Activated CD8-positive, alpha-beta memory T cell treated with anti-CD3 and anti-CD28 coated beads, Interleukin-2, amount 50 U/mL, for 4 hours (primary cell): ENCODE results near the gene IFT122.

Experiments used
- DNase-seq: peaks from one replicate; pipeline ENCODE4 v3.0.0-alpha.2; 2020

IFT122 gene

GRCh38 chr3:129562803-129563202, 122.8 kb downstream of the IFT122 start:
- DNase-seq: no peak

DNA sequence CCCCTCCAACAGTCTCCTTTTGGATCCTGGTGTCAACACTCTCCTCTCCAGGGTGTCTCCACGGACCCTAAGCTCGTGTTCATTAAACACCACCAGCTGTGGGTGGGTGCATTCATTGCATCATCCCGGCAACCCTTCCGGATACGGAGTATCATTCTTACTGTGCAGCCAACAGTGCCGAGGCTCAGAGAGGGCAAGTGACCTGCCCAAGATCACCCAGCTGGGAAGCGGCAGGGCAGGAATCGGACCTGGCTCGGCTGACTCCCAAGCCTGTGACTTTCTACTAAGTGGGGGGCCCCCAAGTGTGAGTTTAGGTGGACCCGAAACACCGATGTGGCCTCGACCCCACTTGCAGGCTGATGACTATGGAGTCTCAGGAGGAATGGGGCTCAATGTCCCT, 123.3 kb downstream of the IFT122 start:
- no peak for DNase-seq

DNA sequence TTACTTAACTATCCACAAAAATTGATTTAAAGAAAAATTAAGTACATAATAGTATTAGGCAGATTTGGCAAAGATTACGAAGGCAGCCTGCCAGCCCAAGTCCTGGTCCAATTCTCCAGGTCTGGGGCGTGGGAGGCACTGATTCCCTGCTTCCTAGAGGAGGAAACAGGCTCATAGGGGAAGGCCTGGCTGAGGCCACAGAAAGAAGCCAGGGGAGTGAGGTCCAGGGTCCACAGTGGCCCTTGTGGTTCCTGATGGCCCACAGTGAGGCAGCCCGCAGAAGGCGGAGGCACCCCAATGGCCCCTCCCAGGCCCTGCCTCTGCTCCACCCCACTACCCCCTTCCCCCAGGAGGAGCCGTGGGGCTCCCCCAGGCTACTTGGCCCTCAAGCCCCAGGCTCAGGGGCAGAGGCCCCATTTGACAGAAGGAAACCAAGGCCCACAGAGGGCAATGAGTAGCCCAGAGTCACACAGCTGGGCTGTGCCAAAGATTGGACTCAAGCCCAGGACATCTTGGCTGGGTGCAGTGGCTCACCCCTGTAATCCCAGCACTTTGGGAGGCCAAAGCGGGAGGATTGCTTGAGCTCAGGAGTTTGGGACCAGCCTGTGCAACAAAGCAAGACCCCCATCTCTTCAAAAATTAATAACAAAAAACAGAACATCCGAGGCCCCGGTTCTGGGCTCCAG, 124.0 kb downstream of the IFT122 start:
- DNase-seq: no peak

DNA sequence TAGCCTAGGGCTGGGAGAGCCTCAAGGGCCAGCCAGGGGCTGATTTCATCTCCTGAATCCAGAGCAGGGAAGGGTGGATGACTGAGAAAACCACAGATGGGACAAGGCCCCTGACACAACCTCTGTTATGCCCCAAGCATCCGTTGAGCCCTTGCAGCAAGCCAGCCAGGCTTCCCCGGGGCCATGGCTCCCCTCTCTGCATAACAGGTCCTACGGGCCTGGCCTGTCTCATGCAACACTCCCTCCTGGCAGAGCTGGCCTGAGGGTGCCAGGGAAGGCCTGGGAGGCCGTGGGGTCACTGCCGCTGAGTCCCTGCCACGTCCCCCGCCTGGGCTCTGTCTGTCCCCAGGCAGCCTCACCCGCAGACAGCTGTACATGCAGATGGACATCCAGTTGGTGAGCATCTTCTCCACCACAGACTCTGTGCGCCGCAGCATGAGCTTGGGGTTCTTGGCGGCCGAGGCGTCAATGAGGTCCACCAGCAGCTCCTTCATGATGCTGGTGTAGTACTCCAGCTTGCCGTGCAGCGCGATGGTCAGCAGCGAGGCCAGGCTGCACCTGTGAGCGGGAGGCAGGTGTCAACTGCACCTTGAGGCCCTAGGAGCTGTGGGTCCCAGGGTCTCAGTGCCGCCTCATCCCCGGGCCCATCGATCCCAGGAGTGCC, 125.1 kb downstream of the IFT122 start:
- DNase-seq: no peak

- DNase-seq: no peak
These were observed 125.9 kb downstream of the IFT122 start for GRCh38 chr3:129565902-129566301.

DNA sequence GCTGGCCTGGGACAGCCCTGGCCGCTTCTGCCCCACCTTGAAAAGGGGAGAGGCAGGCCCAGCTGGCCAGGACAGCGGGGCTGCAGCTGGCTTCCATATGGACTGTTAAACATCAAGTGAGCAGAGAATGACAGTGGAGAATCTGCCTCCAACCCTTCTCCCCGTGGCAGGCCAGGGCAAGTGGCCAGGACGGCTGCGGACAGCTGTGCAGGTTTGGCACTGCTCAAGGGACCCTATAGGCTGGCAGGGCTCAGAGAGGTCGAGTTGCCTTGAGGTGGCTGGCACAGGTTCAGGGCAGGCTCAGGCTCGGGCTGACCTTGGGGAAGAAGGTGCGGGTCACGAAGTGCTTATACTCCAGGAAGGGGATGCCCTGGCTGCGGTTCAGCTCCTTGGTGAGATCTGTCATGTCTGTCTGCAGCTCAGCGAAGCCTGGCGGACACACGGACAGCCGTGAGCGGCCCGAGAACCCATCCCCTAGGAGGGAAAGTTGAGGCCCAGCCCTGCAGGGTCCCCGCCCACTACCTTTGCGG, 127.2 kb downstream of the IFT122 start:
- no peak for DNase-seq

DNA sequence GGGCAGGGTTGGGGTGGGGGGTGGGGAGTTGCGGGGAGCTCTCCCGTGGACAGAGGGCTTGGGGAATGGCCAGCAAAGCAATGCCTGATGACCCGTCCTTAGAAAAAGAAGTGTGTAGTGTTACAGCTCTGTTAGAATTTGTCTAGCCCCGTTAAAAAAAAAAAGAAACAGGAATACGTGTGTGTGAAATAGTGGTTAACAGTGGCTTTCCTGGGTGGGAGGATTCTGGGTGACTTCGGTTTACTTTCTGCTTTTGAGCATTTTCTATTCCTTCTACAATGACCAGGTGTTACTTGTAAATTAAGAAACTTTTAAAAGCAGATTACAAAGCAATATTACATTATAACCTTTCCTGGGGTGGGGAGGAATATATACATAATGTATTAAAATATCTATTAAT, 127.9 kb downstream of the IFT122 start:
- no peak for DNase-seq

DNA sequence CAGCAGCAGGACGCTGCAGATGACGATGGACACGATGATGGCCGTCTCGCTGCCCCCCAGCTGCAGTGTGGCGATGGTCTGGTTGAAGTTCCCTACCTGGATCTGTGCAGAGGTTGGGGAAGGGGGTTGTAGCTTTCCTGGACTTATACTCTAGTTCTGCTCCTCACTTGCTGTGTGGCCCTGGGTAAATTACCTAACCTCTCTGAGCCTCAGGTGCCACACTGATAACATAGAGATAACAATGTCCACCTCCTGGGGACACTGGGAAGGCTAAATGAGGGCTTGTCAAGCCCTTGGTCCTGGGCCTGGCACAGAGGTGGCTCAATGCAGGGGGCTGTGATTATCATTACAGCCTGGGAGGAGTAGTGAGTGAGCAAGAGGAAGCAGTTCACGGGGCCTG, 129.8 kb downstream of the IFT122 start:
- no peak for DNase-seq
